ENCODE data around the gene WNT7B.
A peak's percentile ranks its signal among the peaks of the same experiment; 100 is the strongest.
"Not testable (repeated sequence)": the region's sequence is repeated elsewhere in the genome, so short reads cannot be mapped to it uniquely, and the experiment has no call there.

Gene WNT7B

GRCh38 chr22:46008291-46008690, 31.3 kb upstream of the WNT7B start:
- DNase-seq (ENCODE audit: low spot score) = no peak

DNA sequence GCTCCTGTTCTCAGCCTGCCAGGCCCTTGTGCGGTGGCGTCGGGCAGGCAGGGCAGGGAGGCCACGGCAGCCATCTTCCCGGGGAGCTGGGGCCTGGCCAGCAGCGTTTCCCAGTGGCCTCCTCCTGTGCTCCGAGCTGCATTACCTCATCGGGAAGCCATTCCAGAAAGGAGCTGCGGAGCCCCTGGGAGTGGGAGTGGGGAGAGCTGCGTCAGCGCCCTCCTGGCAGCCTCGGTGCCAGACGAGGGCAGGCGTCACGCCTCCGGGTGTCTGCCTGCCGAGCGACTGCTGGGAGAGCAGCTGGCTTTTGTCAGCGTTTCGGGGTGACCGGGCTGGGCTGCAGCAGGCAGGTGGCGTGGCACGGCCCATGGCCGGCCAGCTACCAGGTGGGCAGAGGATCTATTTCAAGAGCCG, 30.9 kb upstream of the WNT7B start:
- peak; percentile 95 for DNase-seq (ENCODE audit: low spot score)

DNA sequence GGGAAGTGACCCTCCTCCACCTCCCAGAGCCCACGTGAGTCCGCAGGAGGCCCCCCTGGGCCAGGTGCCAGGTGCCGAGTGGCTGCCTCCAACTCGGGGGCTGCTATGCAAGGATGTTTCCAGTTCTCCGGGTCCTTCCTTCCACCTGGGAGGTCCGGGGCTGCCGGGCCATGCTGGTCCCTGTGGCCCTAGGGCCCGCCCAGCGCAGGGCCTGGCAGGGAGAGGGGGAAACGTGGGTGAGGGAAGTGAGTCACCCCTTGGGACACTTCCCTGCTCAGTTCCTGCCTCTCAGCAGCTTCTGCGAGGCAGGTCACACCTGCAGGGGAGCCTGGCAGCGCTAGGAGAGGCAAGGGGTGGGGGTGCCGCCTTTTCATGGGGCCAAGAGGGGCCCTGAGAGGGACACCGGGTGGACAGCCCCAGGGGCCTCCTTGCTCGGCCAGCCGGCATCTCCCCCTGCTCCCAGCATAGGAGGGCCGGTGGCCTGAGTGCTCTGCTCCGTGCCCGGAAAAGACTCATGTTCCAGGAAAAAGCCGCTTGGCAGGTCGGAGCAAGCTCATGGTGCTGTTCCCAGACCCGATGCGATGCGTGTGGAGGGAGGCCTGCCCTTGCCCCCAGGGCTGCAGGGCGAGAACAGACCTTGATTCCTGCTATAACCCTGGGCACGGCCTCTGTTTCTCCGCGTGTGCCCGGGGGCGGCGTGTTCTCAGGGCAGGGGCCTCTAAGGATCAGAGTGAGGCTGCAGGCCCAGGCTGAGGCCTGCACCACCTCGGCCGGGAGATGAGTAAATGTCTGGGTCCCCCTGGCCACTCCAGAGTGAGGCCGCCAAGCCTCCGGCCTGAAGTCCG, 30.3 kb upstream of the WNT7B start:
- DNase-seq (ENCODE audit: low spot score) = peak; percentile 86

GRCh38 chr22:46006379-46007002, 29.5 kb upstream of the WNT7B start:
- peak; percentile 94 for DNase-seq (ENCODE audit: low spot score)

GRCh38 chr22:46005116-46005705, 28.2 kb upstream of the WNT7B start:
- DNase-seq (ENCODE audit: low spot score) = not testable (repeated sequence)

GRCh38 chr22:46004105-46004866, 27.3 kb upstream of the WNT7B start:
- DNase-seq (ENCODE audit: low spot score) = no peak

- no peak for DNase-seq (ENCODE audit: low spot score)
Observed at GRCh38 chr22:46003271-46004091, 26.5 kb upstream of the WNT7B start.

GRCh38 chr22:46002757-46003270, 25.9 kb upstream of the WNT7B start:
- DNase-seq (ENCODE audit: low spot score) = peak; percentile 78

GRCh38 chr22:46001426-46002106, 24.6 kb upstream of the WNT7B start:
- DNase-seq (ENCODE audit: low spot score) = no peak

DNA sequence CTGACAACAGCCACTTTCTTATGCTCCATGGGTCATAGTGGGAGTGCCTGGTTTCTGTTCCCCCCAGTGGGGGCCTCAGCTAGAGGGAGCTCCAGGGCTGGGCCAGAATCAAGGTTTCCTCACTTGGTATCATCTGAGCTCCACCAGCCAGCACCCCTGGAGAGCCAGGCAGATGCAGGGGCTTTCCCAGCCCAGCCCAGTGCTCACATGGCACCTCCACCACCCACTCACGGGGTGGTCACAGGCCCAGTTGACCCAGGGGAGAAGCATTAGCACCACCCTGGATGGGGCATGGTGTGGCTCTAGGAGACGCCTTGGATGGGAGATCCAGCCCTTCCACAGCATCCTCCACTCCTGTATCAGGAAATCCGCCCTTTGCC, 24.1 kb upstream of the WNT7B start:
- DNase-seq (ENCODE audit: low spot score) = no peak

- no peak for DNase-seq (ENCODE audit: low spot score)
Observed at GRCh38 chr22:46000081-46001027, 23.4 kb upstream of the WNT7B start.

DNA sequence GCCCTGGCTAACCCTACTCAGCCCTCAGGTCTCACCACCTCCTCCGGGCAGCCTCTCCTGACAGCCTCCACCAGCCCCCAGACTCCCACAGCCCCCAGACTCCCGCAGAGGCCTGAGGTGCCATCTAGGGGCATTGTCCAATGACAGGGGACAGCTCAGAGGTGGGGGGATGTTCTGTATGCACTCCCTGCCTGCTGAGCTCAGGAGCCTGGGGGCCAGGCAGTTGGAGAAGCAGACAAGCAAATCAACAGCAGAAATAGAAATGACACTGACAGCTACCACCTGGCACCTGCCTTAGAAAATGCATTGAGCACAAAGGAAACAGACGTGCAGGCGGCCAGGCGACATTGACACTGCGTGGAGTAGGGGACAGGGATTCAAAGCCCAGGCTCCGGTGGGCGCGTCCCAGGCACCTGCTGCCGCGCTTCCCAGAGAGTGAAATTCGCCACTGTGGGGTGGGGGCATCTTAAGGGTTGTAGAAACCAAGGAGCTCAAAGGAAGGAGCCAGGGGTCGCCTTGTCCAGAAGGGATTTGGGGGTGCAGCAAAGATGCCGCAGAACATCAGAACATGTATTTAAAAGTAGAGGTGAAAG, 22.5 kb upstream of the WNT7B start:
- DNase-seq (ENCODE audit: low spot score) = no peak

- no peak for DNase-seq (ENCODE audit: low spot score)
Observed at GRCh38 chr22:45998638-45999378, 21.8 kb upstream of the WNT7B start.

GRCh38 chr22:45997777-45998637, 21.0 kb upstream of the WNT7B start:
- no peak for DNase-seq (ENCODE audit: low spot score)

- peak; percentile 97 for DNase-seq (ENCODE audit: low spot score)
Observed at GRCh38 chr22:45997077-45997776, 20.3 kb upstream of the WNT7B start.

GRCh38 chr22:45996241-45997076, 19.5 kb upstream of the WNT7B start:
- peak; percentile 84 for DNase-seq (ENCODE audit: low spot score)

Measured in GM03348 (cell line).